Stomach (tissue), 4 donors: Measurements from ENCODE around the gene GRHPR.

ENCODE experiments used
- CTCF ChIP-seq, 7 experiments: fragments of 450-650 bp in 4 of 7; fragments of 200-600 bp in 3 of 7; sonication (generic) in 3 of 7; IDR thresholded peaks; one replicate each; pipeline ENCODE4 v1.5.1; 2016 to 2019; ENCODE audit warnings: antibody characterized with exemption in 7 of 7, control low read depth in 2 of 7, mild to moderate bottlenecking in 1 of 7
- EP300 ChIP-seq: sonication (generic); formaldehyde crosslinking; IDR thresholded peaks from one replicate; pipeline ENCODE4 v1.6.1; 2017; ENCODE audit warnings: antibody characterized with exemption
- POLR2A ChIP-seq, 4 donors: fragments of 450-650 bp; IDR thresholded peaks; one replicate each; pipeline ENCODE4 v1.6.1; 2016; ENCODE audit warnings: antibody characterized with exemption in 4 of 4, control low read depth in 2 of 4, mild to moderate bottlenecking in 1 of 4, moderate library complexity in 1 of 4
- POLR2AphosphoS5 ChIP-seq, 3 donors: sonication (generic); formaldehyde crosslinking; IDR thresholded peaks; one replicate each; pipeline ENCODE4 v1.6.1; 2016; ENCODE audit warnings: antibody characterized with exemption in 3 of 3

DNA sequence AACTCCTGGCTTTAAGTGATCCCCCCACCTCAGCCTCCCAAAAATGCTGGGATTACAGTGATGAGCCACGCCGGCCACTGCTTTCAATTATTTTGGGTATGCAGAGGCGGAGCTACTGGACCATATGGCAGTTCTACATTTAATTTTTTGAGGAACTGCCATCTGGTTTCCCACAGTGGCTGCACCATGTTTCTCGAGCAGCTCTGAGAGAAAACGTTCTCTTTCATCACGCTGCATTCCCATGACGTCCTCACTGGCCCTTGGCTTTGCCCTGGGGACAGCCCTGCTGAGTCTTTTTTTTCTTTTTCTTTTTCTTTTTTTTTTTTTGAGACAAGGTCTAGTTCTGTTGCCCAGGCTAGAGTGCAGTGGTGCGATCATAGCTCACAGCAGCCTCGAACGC lies 35.5 kb upstream of the GRHPR start:
- TF ChIP-seq CTCF (IDR thresholded peaks at IDR 0.05) (no peak), EP300 (no peak), POLR2A (IDR thresholded peaks at IDR 0.05) (no peak), POLR2AphosphoS5 (IDR thresholded peaks at IDR 0.05) (no peak)
